Right atrium auricular region (tissue), 2 donors: ENCODE results near the gene GLP2R. TPM values are rescaled to one million over a fixed set of nuclear protein-coding genes. Genes with fewer than 3 reads are reported as not detected.

Source experiments
- DNase-seq: peaks from one replicate; pipeline ENCODE4 v3.0.0-alpha.2; 2019; ENCODE audit warnings: low spot score
- H3K27ac ChIP-seq, 2 donors: fragments of 200-600 bp; sonication (generic); 1 replicate in 1 of 2; 2 replicates in 1 of 2; pipeline ENCODE4 v1.5.1; 2016 to 2019
- H3K27me3 ChIP-seq, 2 donors: fragments of 200-600 bp; sonication (generic); one replicate each; pipeline versions ENCODE4 v1.5.1 to v1.6.0; 2017 to 2019
- H3K36me3 ChIP-seq: fragments of 200-600 bp; sonication (generic); one replicate; pipeline ENCODE4 v1.5.1; 2016
- H3K4me1 ChIP-seq, 2 donors: fragments of 200-600 bp; sonication (generic); one replicate each; pipeline versions ENCODE4 v1.5.1 to v1.6.0; 2017 to 2019
- H3K4me3 ChIP-seq, 2 donors: fragments of 200-600 bp; sonication (generic); 1 replicate in 1 of 2; 2 replicates in 1 of 2; pipeline ENCODE4 v1.5.1; 2017 to 2019; ENCODE audit warnings: mild to moderate bottlenecking in 1 of 2, moderate library complexity in 1 of 2
- H3K9me3 ChIP-seq, 2 donors: fragments of 200-600 bp; sonication (generic); one replicate each; pipeline ENCODE4 v1.5.1; 2019
- total RNA-seq, 2 donors: library from RNA; depleted of rRNA; stranded (reverse); fragments of >200 nt; gene quantifications; one replicate each; pipeline ENCODE4 v1.1.0, GENCODE V29; 2016
- TF ChIP-seq, protein P1 (sequence below), 2 donors: fragments of 200-600 bp; sonication (generic); IDR thresholded peaks; one replicate each; pipeline ENCODE4 v1.5.1; 2019; ENCODE audit warnings: antibody characterized with exemption in 2 of 2

Gene GLP2R
- total RNA-seq, 2 donors from 2014 or later: 1.0 to 1.7 TPM

DNA sequence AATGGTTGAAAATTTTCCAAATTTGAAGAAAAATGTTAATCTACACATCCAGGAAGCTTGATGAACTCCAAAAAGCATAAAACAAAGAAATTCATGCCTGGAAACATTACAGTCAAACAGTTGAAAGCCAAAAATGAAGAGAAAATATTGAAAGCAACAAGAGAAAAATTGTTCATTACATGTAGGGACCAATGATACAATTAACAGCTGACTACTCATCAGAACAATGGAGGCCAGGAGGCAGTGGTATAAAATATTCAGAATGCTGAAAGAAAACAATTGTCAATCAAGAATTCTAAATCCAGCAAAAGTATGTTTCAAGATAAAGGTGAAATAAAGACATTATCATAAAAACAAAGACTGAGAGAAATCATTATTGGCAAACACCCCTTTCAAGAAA, 57.7 kb downstream of the GLP2R start:
- TF ChIP-seq, protein P1, sequence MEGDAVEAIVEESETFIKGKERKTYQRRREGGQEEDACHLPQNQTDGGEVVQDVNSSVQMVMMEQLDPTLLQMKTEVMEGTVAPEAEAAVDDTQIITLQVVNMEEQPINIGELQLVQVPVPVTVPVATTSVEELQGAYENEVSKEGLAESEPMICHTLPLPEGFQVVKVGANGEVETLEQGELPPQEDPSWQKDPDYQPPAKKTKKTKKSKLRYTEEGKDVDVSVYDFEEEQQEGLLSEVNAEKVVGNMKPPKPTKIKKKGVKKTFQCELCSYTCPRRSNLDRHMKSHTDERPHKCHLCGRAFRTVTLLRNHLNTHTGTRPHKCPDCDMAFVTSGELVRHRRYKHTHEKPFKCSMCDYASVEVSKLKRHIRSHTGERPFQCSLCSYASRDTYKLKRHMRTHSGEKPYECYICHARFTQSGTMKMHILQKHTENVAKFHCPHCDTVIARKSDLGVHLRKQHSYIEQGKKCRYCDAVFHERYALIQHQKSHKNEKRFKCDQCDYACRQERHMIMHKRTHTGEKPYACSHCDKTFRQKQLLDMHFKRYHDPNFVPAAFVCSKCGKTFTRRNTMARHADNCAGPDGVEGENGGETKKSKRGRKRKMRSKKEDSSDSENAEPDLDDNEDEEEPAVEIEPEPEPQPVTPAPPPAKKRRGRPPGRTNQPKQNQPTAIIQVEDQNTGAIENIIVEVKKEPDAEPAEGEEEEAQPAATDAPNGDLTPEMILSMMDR (IDR thresholded peaks at IDR 0.05): no peak
- no peaks in the 10 kb centered on the region for H3K27me3 ChIP-seq
- no peak for DNase-seq
- H3K36me3 ChIP-seq: no peaks in the 10 kb centered on the region
- H3K4me1 ChIP-seq: peaks cover 0 to 6% of the 10 kb centered on the region in 2 donors
- H3K27ac ChIP-seq: no peak overlapping the region
- peaks cover 0 to 22% of the 10 kb centered on the region in 2 donors for H3K9me3 ChIP-seq
- H3K4me3 ChIP-seq: no peak overlapping the region

GRCh38 chr17:9886141-9886930, 60.6 kb downstream of the GLP2R start:
- no peak for DNase-seq
- Histone ChIP-seq H3K9me3 (peaks cover 0 to 22% of the 10 kb centered on the region in 2 donors), H3K36me3 (no peaks in the 10 kb centered on the region), H3K27me3 (no peaks in the 10 kb centered on the region), H3K27ac (no peak overlapping the region), H3K4me3 (no peak overlapping the region), H3K4me1 (peaks cover 0 to 7% of the 10 kb centered on the region in 2 donors)
- TF ChIP-seq, protein P1 (IDR thresholded peaks at IDR 0.05): no peak

DNA sequence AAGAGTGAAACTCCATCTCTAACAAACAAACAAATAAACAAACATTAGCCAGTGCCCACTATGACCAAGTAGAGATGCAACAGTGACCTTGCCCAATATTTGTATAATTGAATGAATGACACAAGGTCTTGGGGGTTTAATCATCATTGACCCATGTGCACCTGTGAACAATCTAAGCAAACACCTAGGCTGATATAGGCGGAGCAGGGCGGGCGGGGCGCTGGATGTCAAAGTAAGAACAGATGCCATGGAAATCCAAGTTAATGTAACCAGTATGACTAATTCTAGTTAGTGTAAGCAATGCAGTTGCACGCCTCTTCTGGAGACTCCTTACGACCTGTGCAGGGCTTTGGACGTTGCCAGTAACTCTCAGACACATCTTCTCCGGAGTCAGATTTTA, 61.8 kb downstream of the GLP2R start:
- peaks cover 0 to 7% of the 10 kb centered on the region in 2 donors for H3K4me1 ChIP-seq
- no peak overlapping the region for H3K4me3 ChIP-seq

DNA sequence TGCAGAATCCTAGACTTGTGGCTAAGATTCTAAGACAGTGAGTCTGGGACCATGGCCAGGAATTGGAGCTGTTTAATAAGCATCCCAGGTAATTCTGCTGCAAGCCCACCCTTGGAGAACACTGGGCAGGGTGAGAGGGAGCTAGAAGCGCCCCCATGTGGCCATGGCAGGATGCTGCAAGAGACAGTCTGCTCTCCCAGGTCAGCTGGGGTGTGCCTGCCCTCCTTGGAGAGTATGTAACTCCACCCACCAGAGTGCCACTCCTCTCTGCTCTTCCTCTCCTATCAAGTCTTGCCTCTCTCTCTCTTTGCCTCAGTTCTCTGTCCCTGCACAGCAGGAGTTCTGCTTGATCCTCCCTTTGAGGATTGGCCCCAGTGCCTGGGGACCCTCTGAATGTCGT, 64.4 kb downstream of the GLP2R start:
- H3K27me3 ChIP-seq: no peaks in the 10 kb centered on the region
- H3K4me3 ChIP-seq: no peak overlapping the region
- no peak for DNase-seq
- no peaks in the 10 kb centered on the region for H3K9me3 ChIP-seq
- peaks cover 0 to 7% of the 10 kb centered on the region in 2 donors for H3K4me1 ChIP-seq
- TF ChIP-seq, protein P1 (IDR thresholded peaks at IDR 0.05): peak; percentile 41 to 69
- no peaks in the 10 kb centered on the region for H3K36me3 ChIP-seq
- no peak overlapping the region for H3K27ac ChIP-seq

More for the DNA sequence above, 61.8 kb downstream of the GLP2R start:
- TF ChIP-seq, protein P1 (IDR thresholded peaks at IDR 0.05): no peak
- Histone ChIP-seq H3K27ac (no peak overlapping the region), H3K9me3 (peaks cover 0 to 15% of the 10 kb centered on the region in 2 donors), H3K36me3 (no peaks in the 10 kb centered on the region), H3K27me3 (no peaks in the 10 kb centered on the region)
- DNase-seq: no peak

DNA sequence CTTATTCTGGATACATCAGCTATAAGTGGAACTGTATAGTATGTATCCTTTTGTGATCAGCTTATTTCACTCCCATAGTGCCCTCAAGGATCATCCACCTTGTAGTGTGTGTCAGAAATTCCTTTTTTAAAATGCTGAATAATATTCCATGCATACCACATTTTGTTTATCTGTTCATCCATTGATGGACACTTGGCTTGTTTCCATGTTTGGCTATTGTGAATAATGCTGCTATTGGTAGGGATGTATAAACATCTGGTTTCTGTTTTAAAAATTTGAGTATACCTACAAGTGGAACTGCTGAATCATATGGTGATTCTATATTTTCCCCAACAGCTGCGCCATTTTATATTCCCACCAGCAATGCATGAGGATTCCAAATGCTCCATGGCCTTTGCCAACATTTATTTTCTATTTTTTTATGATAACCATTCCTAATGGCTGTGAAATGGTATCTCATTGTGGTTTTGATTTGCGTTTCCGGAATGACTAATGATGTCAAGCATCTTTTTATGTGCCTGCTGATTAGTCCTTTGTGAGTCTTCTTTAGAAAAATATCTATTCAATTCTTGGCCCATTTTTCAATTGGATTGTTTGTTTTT, 67.8 kb downstream of the GLP2R start:
- TF ChIP-seq, protein P1 (IDR thresholded peaks at IDR 0.05): no peak
- Histone ChIP-seq H3K4me1 (peaks cover 0 to 7% of the 10 kb centered on the region in 2 donors), H3K9me3 (no peaks in the 10 kb centered on the region), H3K36me3 (no peaks in the 10 kb centered on the region), H3K27ac (no peak overlapping the region), H3K4me3 (no peak overlapping the region), H3K27me3 (no peaks in the 10 kb centered on the region)
- no peak for DNase-seq
